ENCODE results near the gene ABCA12. TPM values are rescaled to one million over a fixed set of nuclear protein-coding genes. Genes with fewer than 3 reads are reported as not detected.

ABCA12 gene
- total RNA-seq, 4 donors from 2014 or later, result 0.16 to 0.25 TPM; not detected in 2

DNA sequence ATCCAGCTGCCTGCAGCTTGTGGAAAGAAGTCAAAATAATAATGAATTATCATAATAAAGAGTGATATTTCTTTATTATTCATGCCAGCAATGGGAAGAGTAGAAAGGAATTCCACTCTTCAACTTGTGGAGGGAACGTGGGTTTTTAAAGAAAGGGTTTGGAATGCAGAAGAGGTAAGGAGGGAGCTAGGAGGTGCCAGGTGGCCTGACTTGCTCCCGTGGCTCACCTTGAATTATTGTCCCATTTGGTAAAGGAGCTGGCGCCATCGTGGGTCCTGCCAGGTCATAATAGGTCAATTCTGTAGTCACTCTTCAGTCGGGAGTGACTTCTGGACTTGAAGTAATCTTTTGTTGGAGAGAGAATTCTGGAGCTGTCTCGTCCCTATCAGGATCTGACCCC, 233.8 kb downstream of the ABCA12 start:
- no peaks in the 10 kb centered on the region for H3K9me3 ChIP-seq
- WGBS, 2 donors (ENCODE audit: low coverage in 1 of 2), result 61 to 69% methylated on average over 6 of the region's 6 CpGs
- H3K4me3 ChIP-seq, result no peak overlapping the region
- H3K36me3 ChIP-seq, result no peaks in the 10 kb centered on the region
- no peak for TF ChIP-seq POLR2AphosphoS5 (IDR thresholded peaks at IDR 0.05)
- no peak for TF ChIP-seq POLR2A (IDR thresholded peaks at IDR 0.05)
- no peak for TF ChIP-seq EP300 (IDR thresholded peaks at IDR 0.05)
- TF ChIP-seq, protein P1, sequence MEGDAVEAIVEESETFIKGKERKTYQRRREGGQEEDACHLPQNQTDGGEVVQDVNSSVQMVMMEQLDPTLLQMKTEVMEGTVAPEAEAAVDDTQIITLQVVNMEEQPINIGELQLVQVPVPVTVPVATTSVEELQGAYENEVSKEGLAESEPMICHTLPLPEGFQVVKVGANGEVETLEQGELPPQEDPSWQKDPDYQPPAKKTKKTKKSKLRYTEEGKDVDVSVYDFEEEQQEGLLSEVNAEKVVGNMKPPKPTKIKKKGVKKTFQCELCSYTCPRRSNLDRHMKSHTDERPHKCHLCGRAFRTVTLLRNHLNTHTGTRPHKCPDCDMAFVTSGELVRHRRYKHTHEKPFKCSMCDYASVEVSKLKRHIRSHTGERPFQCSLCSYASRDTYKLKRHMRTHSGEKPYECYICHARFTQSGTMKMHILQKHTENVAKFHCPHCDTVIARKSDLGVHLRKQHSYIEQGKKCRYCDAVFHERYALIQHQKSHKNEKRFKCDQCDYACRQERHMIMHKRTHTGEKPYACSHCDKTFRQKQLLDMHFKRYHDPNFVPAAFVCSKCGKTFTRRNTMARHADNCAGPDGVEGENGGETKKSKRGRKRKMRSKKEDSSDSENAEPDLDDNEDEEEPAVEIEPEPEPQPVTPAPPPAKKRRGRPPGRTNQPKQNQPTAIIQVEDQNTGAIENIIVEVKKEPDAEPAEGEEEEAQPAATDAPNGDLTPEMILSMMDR (IDR thresholded peaks at IDR 0.05), result no peak
- H3K27ac ChIP-seq, result no peak overlapping the region
- H3K27me3 ChIP-seq, result no peaks in the 10 kb centered on the region
- no peaks in the 10 kb centered on the region for H3K4me1 ChIP-seq
- ATAC-seq, result no peak

DNA sequence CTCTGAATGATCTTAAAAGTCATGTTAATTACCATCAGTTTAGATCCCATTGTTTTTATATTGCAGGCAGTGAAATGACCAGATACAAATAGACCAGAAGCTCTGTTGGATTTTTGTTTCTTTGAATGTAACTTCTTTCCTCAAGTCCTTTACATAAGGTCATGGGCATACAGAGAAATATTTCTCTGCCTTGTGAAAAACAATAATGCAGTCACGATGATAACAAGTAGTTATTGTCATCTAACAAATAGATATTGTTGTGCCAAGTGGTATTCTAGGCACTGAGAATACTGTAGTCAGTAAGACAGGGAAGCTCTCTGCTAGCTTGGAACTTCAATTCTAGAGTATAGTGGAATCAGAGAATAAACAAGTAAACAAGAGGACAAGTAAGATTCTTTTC, 234.2 kb downstream of the ABCA12 start:
- no peak for ATAC-seq
- H3K4me1 ChIP-seq, result no peaks in the 10 kb centered on the region
- no peaks in the 10 kb centered on the region for H3K9me3 ChIP-seq
- 77 to 100% methylated on average over 1 of the region's 1 CpG for WGBS, 2 donors (ENCODE audit: low coverage in 1 of 2)
- H3K27ac ChIP-seq, result no peak overlapping the region
- no peak overlapping the region for H3K4me3 ChIP-seq
- H3K27me3 ChIP-seq, result no peaks in the 10 kb centered on the region
- no peaks in the 10 kb centered on the region for H3K36me3 ChIP-seq
- no peak for TF ChIP-seq POLR2AphosphoS5 (IDR thresholded peaks at IDR 0.05)
- no peak for TF ChIP-seq EP300 (IDR thresholded peaks at IDR 0.05)

DNA sequence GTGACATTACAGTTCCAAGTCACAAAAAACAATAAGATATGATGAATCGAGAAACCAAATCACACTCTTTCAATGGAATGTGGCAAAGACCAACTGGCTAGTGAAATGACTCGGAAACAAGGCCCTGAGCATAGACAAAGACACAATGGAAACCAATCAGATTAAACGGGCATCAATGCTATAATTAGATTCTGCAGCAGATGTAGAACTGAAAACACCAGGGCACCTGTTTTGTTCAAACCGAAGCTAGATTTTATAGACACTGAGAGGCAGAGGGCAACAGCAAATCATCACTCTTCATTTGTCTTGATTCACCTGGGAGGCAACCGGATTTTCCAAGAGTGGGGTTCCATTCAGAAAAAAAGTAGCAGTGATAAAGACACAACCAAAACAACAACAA, 236.1 kb downstream of the ABCA12 start:
- TF ChIP-seq POLR2AphosphoS5 (IDR thresholded peaks at IDR 0.05), result no peak
- no peak for TF ChIP-seq POLR2A (IDR thresholded peaks at IDR 0.05)
- TF ChIP-seq, protein P1 (IDR thresholded peaks at IDR 0.05), result no peak
- TF ChIP-seq EP300 (IDR thresholded peaks at IDR 0.05), result no peak
- H3K27ac ChIP-seq, result no peak overlapping the region
- H3K36me3 ChIP-seq, result no peaks in the 10 kb centered on the region
- H3K9me3 ChIP-seq, result no peaks in the 10 kb centered on the region
- no peak overlapping the region for H3K4me3 ChIP-seq
- 74 to 77% methylated on average over 2 to 5 of the region's 5 CpGs for WGBS, 2 donors (ENCODE audit: low coverage in 1 of 2)
- H3K27me3 ChIP-seq, result no peaks in the 10 kb centered on the region
- ATAC-seq, result no peak
- H3K4me1 ChIP-seq, result no peaks in the 10 kb centered on the region

DNA sequence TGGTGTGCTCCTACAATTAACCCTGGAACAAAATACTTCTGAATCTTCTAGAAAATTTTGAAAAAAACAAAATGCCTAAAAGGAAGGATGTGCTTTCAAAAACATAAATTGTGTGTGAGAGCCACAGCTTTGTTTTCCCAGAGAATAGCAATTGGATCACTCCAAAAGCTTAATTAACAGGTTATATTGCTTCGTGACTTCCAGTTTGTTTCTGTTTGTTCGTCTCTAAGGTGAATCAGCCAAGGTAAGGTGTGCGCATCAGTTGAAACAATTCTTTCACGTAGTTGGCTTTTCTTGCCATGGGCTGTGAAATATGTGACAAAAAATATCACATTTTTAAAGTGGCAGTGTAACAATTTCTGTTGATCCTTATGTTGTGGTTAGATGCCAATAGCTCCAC, 238.7 kb downstream of the ABCA12 start:
- Histone ChIP-seq H3K36me3 (no peaks in the 10 kb centered on the region), H3K9me3 (no peaks in the 10 kb centered on the region), H3K27me3 (no peaks in the 10 kb centered on the region), H3K27ac (no peak overlapping the region), H3K4me3 (no peak overlapping the region), H3K4me1 (no peaks in the 10 kb centered on the region)
- TF ChIP-seq POLR2AphosphoS5 (IDR thresholded peaks at IDR 0.05), result no peak
- TF ChIP-seq, protein P1 (IDR thresholded peaks at IDR 0.05), result no peak
- TF ChIP-seq POLR2A (IDR thresholded peaks at IDR 0.05), result no peak
- TF ChIP-seq EP300 (IDR thresholded peaks at IDR 0.05), result no peak
- ATAC-seq, result no peak
- WGBS, 2 donors (ENCODE audit: low coverage in 1 of 2), result 58 to 59% methylated on average over 4 of the region's 4 CpGs

DNA sequence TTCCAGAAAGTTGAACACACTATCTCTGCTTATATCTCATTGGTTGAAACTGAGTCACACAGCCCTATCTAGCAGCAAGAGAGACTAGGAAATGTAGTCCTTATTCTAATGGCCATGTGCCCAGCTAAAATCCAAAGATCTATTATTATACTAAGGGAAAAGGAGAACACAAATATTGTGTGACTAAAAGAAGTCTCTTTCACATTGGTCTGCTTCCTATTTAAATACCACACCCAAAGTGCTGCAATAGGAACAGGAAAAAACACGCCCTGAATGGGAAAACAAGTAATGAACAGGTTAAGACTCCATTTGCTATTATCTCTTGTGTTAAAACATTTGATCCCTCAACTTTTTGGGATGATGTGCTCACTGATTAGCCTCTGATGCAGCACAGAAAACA, 242.2 kb downstream of the ABCA12 start:
- Histone ChIP-seq H3K9me3 (peaks cover 0 to 5% (median 0%) of the 10 kb centered on the region in 3 donors), H3K36me3 (no peaks in the 10 kb centered on the region), H3K27me3 (no peaks in the 10 kb centered on the region), H3K4me3 (no peak overlapping the region), H3K27ac (no peak overlapping the region), H3K4me1 (no peaks in the 10 kb centered on the region)
- WGBS, 2 donors (ENCODE audit: low coverage in 1 of 2), result 86 to 100% methylated on average over 1 of the region's 1 CpG
- TF ChIP-seq EP300 (IDR thresholded peaks at IDR 0.05) (no peak), POLR2AphosphoS5 (IDR thresholded peaks at IDR 0.05) (no peak), POLR2A (IDR thresholded peaks at IDR 0.05) (no peak)
- no peak for ATAC-seq

DNA sequence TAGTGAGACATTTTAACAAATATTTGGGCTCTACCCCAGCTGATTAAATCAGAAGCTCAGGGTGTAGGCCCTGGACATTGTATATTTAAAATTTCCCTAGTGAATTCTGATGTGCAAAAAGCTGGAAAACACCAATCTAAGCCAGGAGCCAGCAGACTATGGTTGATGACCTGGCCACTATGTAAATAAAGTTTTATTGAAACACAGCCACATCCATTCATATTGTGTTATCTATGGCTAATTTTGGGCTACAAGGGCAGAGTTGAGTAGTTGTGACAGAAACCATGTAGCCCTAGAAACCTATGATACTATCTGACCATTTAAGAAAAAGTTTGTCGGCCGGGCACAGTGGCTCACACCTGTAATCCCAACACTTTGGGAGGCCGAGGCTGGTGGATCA, 243.0 kb downstream of the ABCA12 start:
- Histone ChIP-seq H3K9me3 (peaks cover 0 to 5% (median 0%) of the 10 kb centered on the region in 3 donors), H3K4me1 (no peaks in the 10 kb centered on the region), H3K36me3 (no peaks in the 10 kb centered on the region), H3K27ac (no peak overlapping the region), H3K27me3 (no peaks in the 10 kb centered on the region), H3K4me3 (no peak overlapping the region)
- TF ChIP-seq POLR2AphosphoS5 (IDR thresholded peaks at IDR 0.05), result no peak
- 100% methylated on average over 2 of the region's 3 CpGs; no CpG with 5 or more reads in 1 of the 2 donors for WGBS, 2 donors (ENCODE audit: low coverage in 1 of 2)
- ATAC-seq, result no peak

Data from gastroesophageal sphincter (tissue), 4 donors.